ENCODE measurements around the gene GAPDH.

DNA sequence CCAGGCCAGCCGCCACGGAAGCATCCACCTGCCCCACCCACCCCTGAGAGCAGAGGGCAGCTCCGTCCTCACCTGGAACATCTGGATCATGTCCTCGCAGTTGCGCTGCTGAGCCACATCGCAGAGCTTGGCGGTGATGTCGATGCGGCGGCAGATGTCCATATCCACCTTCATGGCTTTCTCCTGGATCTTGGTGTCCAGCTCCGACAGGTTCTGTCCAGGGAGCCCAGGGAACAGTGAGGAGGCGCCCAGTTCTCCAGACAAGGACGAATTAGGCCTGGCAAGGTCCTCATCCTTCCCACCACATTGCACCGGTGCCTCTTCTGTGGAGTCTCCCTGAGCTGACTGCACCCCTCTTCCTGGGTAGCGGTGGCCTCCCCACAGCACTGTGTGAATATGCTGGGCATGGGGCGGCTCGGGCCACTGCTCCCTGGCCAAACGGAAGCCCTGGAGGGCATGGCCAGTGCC is 15.4 kb downstream of the GAPDH start:
- TF ChIP-seq, protein P1, sequence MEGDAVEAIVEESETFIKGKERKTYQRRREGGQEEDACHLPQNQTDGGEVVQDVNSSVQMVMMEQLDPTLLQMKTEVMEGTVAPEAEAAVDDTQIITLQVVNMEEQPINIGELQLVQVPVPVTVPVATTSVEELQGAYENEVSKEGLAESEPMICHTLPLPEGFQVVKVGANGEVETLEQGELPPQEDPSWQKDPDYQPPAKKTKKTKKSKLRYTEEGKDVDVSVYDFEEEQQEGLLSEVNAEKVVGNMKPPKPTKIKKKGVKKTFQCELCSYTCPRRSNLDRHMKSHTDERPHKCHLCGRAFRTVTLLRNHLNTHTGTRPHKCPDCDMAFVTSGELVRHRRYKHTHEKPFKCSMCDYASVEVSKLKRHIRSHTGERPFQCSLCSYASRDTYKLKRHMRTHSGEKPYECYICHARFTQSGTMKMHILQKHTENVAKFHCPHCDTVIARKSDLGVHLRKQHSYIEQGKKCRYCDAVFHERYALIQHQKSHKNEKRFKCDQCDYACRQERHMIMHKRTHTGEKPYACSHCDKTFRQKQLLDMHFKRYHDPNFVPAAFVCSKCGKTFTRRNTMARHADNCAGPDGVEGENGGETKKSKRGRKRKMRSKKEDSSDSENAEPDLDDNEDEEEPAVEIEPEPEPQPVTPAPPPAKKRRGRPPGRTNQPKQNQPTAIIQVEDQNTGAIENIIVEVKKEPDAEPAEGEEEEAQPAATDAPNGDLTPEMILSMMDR (conservative IDR thresholded peaks at IDR 0.05 in 1 of 2, IDR thresholded peaks at IDR 0.05 in 1 of 2; ENCODE audit: low read depth in 1 of 2, low read length in 2 of 2), result no peak
- no peak for TF ChIP-seq EZH2 (IDR thresholded peaks at IDR 0.05; ENCODE audit: low read length, missing control alignments)

Measured in fibroblast of lung (primary cell).